H1 (cell line): ENCODE results near the gene LMOD2. TPM values are rescaled to one million over a fixed set of nuclear protein-coding genes. Genes with fewer than 3 reads are reported as not detected.

Experiments
- CTCF ChIA-PET: fragments of 300-600 bp; sonication (Branson Sonifier 250); formaldehyde crosslinking; loops from one replicate; lab custom pipeline; 2021; ENCODE audit not compliant: partially characterized antibody; lab: Charles Lee
- POLR2A ChIA-PET: fragments of 300-600 bp; sonication (Branson Sonifier 250); formaldehyde crosslinking; loops from one replicate; lab custom pipeline; 2021; ENCODE audit warnings: inconsistent platforms; ENCODE audit not compliant: partially characterized antibody; lab: Charles Lee
- DNase-seq, 2 experiments: peaks; one replicate each; pipeline versions ENCODE4 v3.0.0 to v3.0.0-alpha.2; 2010 to 2022; ENCODE audit warnings: low spot score in 2 of 2, low read depth in 1 of 2, mixed read lengths in 1 of 2
- FAIRE-seq: peaks from 2 replicates; lab custom pipeline; 2011; peaks lifted over from hg19 to GRCh38; lab: Jason Lieb, UNC
- H2AFZ ChIP-seq: 2 replicates; pipeline ENCODE4 v1.8.1; 2012; ENCODE audit warnings: low read length, inconsistent platforms
- H2AK5ac ChIP-seq: 2 replicates; pipeline ENCODE4 v1.6.1; 2013; ENCODE audit warnings: low read depth, low read length
- H2BK120ac ChIP-seq: replicated peaks from 2 replicates; pipeline ENCODE3; 2013; ENCODE audit warnings: low read depth, low read length, inconsistent platforms
- H2BK12ac ChIP-seq: 2 replicates; pipeline ENCODE4 v1.6.1; 2013; ENCODE audit warnings: low read depth, low read length
- H2BK15ac ChIP-seq: 2 replicates; pipeline ENCODE4 v1.6.1; 2013; ENCODE audit warnings: low read length
- H2BK20ac ChIP-seq: 2 replicates; pipeline ENCODE4 v1.6.1; 2013; ENCODE audit warnings: low read length
- H2BK5ac ChIP-seq: 2 replicates; pipeline ENCODE4 v1.6.1; 2013; ENCODE audit warnings: low read depth, low read length
- H3K14ac ChIP-seq: 2 replicates; pipeline ENCODE4 v1.6.1; 2013; ENCODE audit warnings: inconsistent platforms; ENCODE audit not compliant: insufficient read length
- H3K18ac ChIP-seq: 2 replicates; pipeline ENCODE4 v1.6.1; 2013; ENCODE audit warnings: low read length; ENCODE audit errors: extremely low read depth
- H3K23ac ChIP-seq: 2 replicates; pipeline ENCODE4 v1.6.1; 2013; ENCODE audit warnings: inconsistent platforms; ENCODE audit not compliant: insufficient read length
- H3K23me2 ChIP-seq: 2 replicates; pipeline ENCODE4 v1.6.1; 2013; ENCODE audit warnings: low read depth, low read length
- H3K27ac ChIP-seq: 2 replicates; pipeline ENCODE4 v1.6.1; 2011; ENCODE audit warnings: low read depth, low read length, inconsistent platforms
- H3K27me3 ChIP-seq, 4 experiments: replicated peaks in 1 of 4; 1 replicate in 1 of 4; 2 replicates in 3 of 4; pipeline versions ENCODE4 v1.6.1 to v1.8.1; 2011 to 2013; ENCODE audit warnings: low read length in 3 of 4, mild to moderate bottlenecking in 3 of 4, inconsistent platforms in 2 of 4, mixed read lengths in 2 of 4, moderate library complexity in 1 of 4; ENCODE audit not compliant: control insufficient read depth in 3 of 4, insufficient read depth in 3 of 4; ENCODE audit errors: extremely low read depth in 1 of 4
- H3K36me3 ChIP-seq, 4 experiments: 2 replicates each; pipeline versions ENCODE4 v1.6.1 to v1.8.1; 2011 to 2013; ENCODE audit warnings: mild to moderate bottlenecking in 4 of 4, low read length in 3 of 4, moderate library complexity in 2 of 4, control low read depth in 1 of 4, inconsistent platforms in 1 of 4; ENCODE audit not compliant: insufficient read depth in 4 of 4, control insufficient read depth in 2 of 4
- H3K4ac ChIP-seq: replicated peaks from 2 replicates; pipeline ENCODE3; 2013; ENCODE audit warnings: low read length, low read depth, mixed read lengths, inconsistent platforms; ENCODE audit not compliant: insufficient read length
- H3K4me1 ChIP-seq, 4 experiments: replicated peaks in 1 of 4; 1 replicate in 1 of 4; 2 replicates in 3 of 4; pipeline versions ENCODE4 v1.6.1 to v1.8.1; 2011 to 2013; ENCODE audit warnings: low read length in 3 of 4, inconsistent platforms in 2 of 4, mixed read lengths in 1 of 4; ENCODE audit not compliant: insufficient read depth in 4 of 4, control insufficient read depth in 3 of 4
- H3K4me2 ChIP-seq, 2 experiments: 2 replicates each; pipeline versions ENCODE4 v1.6.1 to v1.8.1; 2011 to 2013; ENCODE audit warnings: low read depth in 2 of 2, low read length in 2 of 2, control low read depth in 1 of 2, inconsistent platforms in 1 of 2, mild to moderate bottlenecking in 1 of 2; ENCODE audit not compliant: insufficient read depth in 1 of 2
- H3K4me3 ChIP-seq, 4 experiments: fragments of 200-600, 300-600 bp in 1 of 4; sonication (generic), shearing (Covaris generic), sonication (Bioruptor Twin) in 1 of 4; 2 replicates each; pipeline versions ENCODE4 v1.5.1 to v1.8.1; 2011 to 2016; ENCODE audit warnings: low read length in 4 of 4, low read depth in 3 of 4, control low read depth in 2 of 4, inconsistent platforms in 2 of 4, mild to moderate bottlenecking in 2 of 4, mixed read lengths in 1 of 4, moderate library complexity in 1 of 4; ENCODE audit not compliant: insufficient read depth in 2 of 4; ENCODE audit errors: extremely low read depth in 1 of 4
- H3K56ac ChIP-seq: replicated peaks from 2 replicates; pipeline ENCODE3; 2013; ENCODE audit warnings: low read depth, mild to moderate bottlenecking, mixed read lengths, low read length, inconsistent platforms; ENCODE audit not compliant: insufficient read length
- H3K79me1 ChIP-seq: 2 replicates; pipeline ENCODE4 v1.6.1; 2013; ENCODE audit warnings: low read depth, low read length, control low read depth
- H3K79me2 ChIP-seq, 2 experiments: 2 replicates each; pipeline versions ENCODE4 v1.6.1 to v1.8.1; 2012 to 2013; ENCODE audit warnings: low read length in 2 of 2, mild to moderate bottlenecking in 2 of 2, inconsistent platforms in 1 of 2; ENCODE audit not compliant: insufficient read depth in 2 of 2, control insufficient read depth in 1 of 2
- H3K9ac ChIP-seq, 4 experiments: replicated peaks in 1 of 4; 1 replicate in 1 of 4; 2 replicates in 3 of 4; pipeline versions ENCODE4 v1.6.1 to v1.8.1; 2011 to 2013; ENCODE audit warnings: low read depth in 3 of 4, low read length in 3 of 4, control low read depth in 2 of 4, mild to moderate bottlenecking in 2 of 4, moderate library complexity in 2 of 4, inconsistent platforms in 1 of 4; ENCODE audit errors: extremely low read depth in 1 of 4
- H3K9me3 ChIP-seq, 2 experiments: 2 replicates each; pipeline versions ENCODE4 v1.6.1 to v1.8.1; 2012 to 2013; ENCODE audit warnings: mild to moderate bottlenecking in 2 of 2, moderate library complexity in 2 of 2, control low read depth in 1 of 2, inconsistent platforms in 1 of 2, low read depth in 1 of 2, low read length in 1 of 2, mixed read lengths in 1 of 2; ENCODE audit not compliant: insufficient read depth in 2 of 2
- H4K20me1 ChIP-seq, 2 experiments: replicated peaks in 1 of 2; 2 replicates each; pipeline versions ENCODE3 to v1.8.1; 2011 to 2013; ENCODE audit warnings: inconsistent platforms in 2 of 2, low read length in 2 of 2, mild to moderate bottlenecking in 1 of 2; ENCODE audit not compliant: insufficient read depth in 2 of 2, control insufficient read depth in 1 of 2
- H4K5ac ChIP-seq: 2 replicates; pipeline ENCODE4 v1.6.1; 2013; ENCODE audit warnings: low read length, low read depth, mixed read lengths, inconsistent platforms; ENCODE audit not compliant: insufficient read length
- H4K8ac ChIP-seq: 2 replicates; pipeline ENCODE4 v1.8.0; 2013; ENCODE audit warnings: mild to moderate bottlenecking, moderate library complexity, low read length, inconsistent platforms; ENCODE audit not compliant: insufficient read depth; ENCODE audit errors: extremely low read depth
- H4K91ac ChIP-seq: replicated peaks from 2 replicates; pipeline ENCODE3; 2013; ENCODE audit warnings: low read length, mixed read lengths, inconsistent platforms; ENCODE audit not compliant: insufficient read length
- EZH2 ChIP-seq: fragments of 200-600 bp; sonication (generic); IDR thresholded peaks from 2 replicates; pipeline ENCODE4 v1.7.1; 2012; ENCODE audit warnings: low read depth, mild to moderate bottlenecking, moderate library complexity, low read length, inconsistent platforms; ENCODE audit not compliant: severe bottlenecking
- HDAC2 ChIP-seq, 2 experiments: fragments of 300-600 bp in 1 of 2; sonication (generic) in 1 of 2; IDR thresholded peaks; 2 replicates each; pipeline ENCODE4 v1.6.1; 2011 to 2012; ENCODE audit warnings: low read depth in 2 of 2, low read length in 2 of 2, mild to moderate bottlenecking in 2 of 2, moderate library complexity in 2 of 2, borderline replicate concordance in 1 of 2, inconsistent platforms in 1 of 2
- JUND ChIP-seq: IDR thresholded peaks from 2 replicates; pipeline ENCODE4 v1.6.1; 2011; ENCODE audit warnings: mild to moderate bottlenecking, improper control_type of control experiment, low read length
- WGBS, 2 experiments: shearing (Covaris generic) in 1 of 2; methylation state at CpG; one replicate each; pipeline versions ENCODE4 v1.1.6 to v1.1.7; 2013 to 2015; ENCODE audit warnings: low lambda C conversion rate in 2 of 2, mixed read lengths in 2 of 2, inconsistent platforms in 1 of 2, low coverage in 1 of 2, missing lambda C conversion rate in 1 of 2; ENCODE audit not compliant: insufficient replicate concordance in 2 of 2, insufficient coverage in 1 of 2, insufficient read length in 1 of 2; ENCODE audit errors: extremely low coverage in 1 of 2, missing lambda C conversion rate in 1 of 2; 5-methylcytosine and 5-hydroxymethylcytosine counted together
- polyA plus RNA-seq, 7 experiments: library from polyadenylated mRNA; depleted of rRNA in 3 of 7; stranded (reverse) in 5 of 7; unstranded in 2 of 7; fragments of >200 nt in 5 of 7; fragments of 200-250 nt in 2 of 7; gene quantifications; 1 replicate in 5 of 7; 2 replicates in 1 of 7; 4 replicates in 1 of 7; pipeline versions ENCODE4 v1.2.1 to v1.2.3, GENCODE V29; 2011 to 2013; ENCODE audit warnings: missing spikeins in 2 of 7, mixed read lengths in 2 of 7
- total RNA-seq: library from RNA; stranded (reverse); fragmentation: NEBNext Ultra II Directional; extraction: Animal tissue kit (Norgen Biotek cat#: 25700); gene quantifications from 2 replicates; pipeline ENCODE4 v1.2.1, GENCODE V29; 2021

The LMOD2 gene
- total and polyA plus RNA-seq, 2 of the 8 experiments (the other 6 are each of a cell fraction or from before 2014, with no cell fraction given): 0.03 to 0.22 TPM

DNA sequence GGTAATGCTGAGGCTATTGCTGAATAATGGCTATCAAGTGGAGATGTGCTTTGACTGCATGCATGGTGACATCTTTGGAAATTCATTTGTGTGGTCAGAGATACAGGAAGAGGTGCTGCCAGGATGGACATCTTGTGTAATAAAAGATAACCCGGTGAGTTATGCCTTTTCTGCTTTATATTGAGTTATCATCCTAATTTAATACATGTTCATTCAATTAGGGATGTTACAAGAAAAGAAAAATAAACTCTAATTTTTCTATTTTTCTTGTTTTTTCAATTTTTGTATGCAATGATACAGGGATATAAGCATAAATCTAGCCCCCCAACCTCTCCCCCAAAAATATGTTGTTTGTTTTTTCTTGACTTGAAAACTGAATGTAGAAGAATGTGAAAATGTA lies 26.4 kb upstream of the LMOD2 start:
- FAIRE-seq: no peak
- no peaks in the 10 kb centered on the region for H3K36me3 ChIP-seq
- H3K4ac ChIP-seq: no peak overlapping the region
- ChIA-PET CTCF (interaction anchor here (0.6 to 1.2 kb wide), 3 partner anchors 15 to 265 kb away, joined by 3 read pairs; no protein-coding TSS in a partner anchor), POLR2A (no interaction called here)
- no peak overlapping the region for H2BK120ac ChIP-seq
- no peak overlapping the region for H3K18ac ChIP-seq
- no peak overlapping the region for H3K23ac ChIP-seq
- no peak overlapping the region for H2AK5ac ChIP-seq
- H3K27ac ChIP-seq: no peak overlapping the region
- H3K79me1 ChIP-seq: no peaks in the 10 kb centered on the region
- no peak overlapping the region for H2BK12ac ChIP-seq
- no peak overlapping the region for H2BK20ac ChIP-seq
- no peak for DNase-seq
- H3K4me2 ChIP-seq: no peak overlapping the region
- H2BK5ac ChIP-seq: no peak overlapping the region
- no peak overlapping the region for H4K5ac ChIP-seq
- no peak overlapping the region for H3K4me3 ChIP-seq
- H3K14ac ChIP-seq: no peak overlapping the region
- 92% methylated on average over 1 of the region's 1 CpG; no CpG with 5 or more reads in 1 of the 2 experiments for WGBS, 2 experiments
- no peak overlapping the region for H3K56ac ChIP-seq
- H4K20me1 ChIP-seq: no peaks in the 10 kb centered on the region
- no peak overlapping the region for H2AFZ ChIP-seq
- no peaks in the 10 kb centered on the region for H3K9me3 ChIP-seq
- H2BK15ac ChIP-seq: no peak overlapping the region
- no peaks in the 10 kb centered on the region for H3K27me3 ChIP-seq
- no peak overlapping the region for H3K9ac ChIP-seq
- H3K4me1 ChIP-seq: no peaks in the 10 kb centered on the region; a peak in 1 of 7 replicates
- H3K23me2 ChIP-seq: no peaks in the 10 kb centered on the region
- H4K8ac ChIP-seq: no peak overlapping the region
- no peaks in the 10 kb centered on the region for H3K79me2 ChIP-seq
- no peak overlapping the region for H4K91ac ChIP-seq
- TF ChIP-seq EZH2 (no peak), JUND (no peak), HDAC2 (IDR thresholded peaks at IDR 0.05; ENCODE audit: borderline replicate concordance in 1 of 2, low read depth in 2 of 2, low read length in 2 of 2) (no peak)
